Stimulated activated CD8-positive, alpha-beta memory T cell treated with anti-CD3 and anti-CD28 coated beads, Interleukin-4, amount 100 ng/mL, for 1 hour (primary cell): Measurements from ENCODE around the gene ZBTB7C.

Experiments
- DNase-seq, 2 donors: peaks; one replicate each; pipeline ENCODE4 v3.0.0-alpha.2; 2020; ENCODE audit warnings: low read depth in 2 of 2, low spot score in 1 of 2

Gene ZBTB7C

GRCh38 chr18:48072428-48073204 lies 336.6 kb downstream of the ZBTB7C start:
- no peak for DNase-seq

- no peak for DNase-seq
Measured at GRCh38 chr18:48068916-48069445, 340.2 kb downstream of the ZBTB7C start.

- DNase-seq, result no peak
Measured at GRCh38 chr18:48066225-48066652, 342.9 kb downstream of the ZBTB7C start.

GRCh38 chr18:48065601-48065995 lies 343.6 kb downstream of the ZBTB7C start:
- DNase-seq, result no peak

- no peak for DNase-seq
Measured at GRCh38 chr18:48064978-48065600, 344.1 kb downstream of the ZBTB7C start.

- DNase-seq, result no peak
Measured at GRCh38 chr18:48061781-48062570, 347.2 kb downstream of the ZBTB7C start.

- DNase-seq, result no peak
Measured at GRCh38 chr18:48060970-48061369, 348.2 kb downstream of the ZBTB7C start.

GRCh38 chr18:48060346-48060745 lies 348.8 kb downstream of the ZBTB7C start:
- no peak for DNase-seq

- DNase-seq, result no peak
Measured at GRCh38 chr18:48059455-48060010, 349.6 kb downstream of the ZBTB7C start.

- no peak for DNase-seq
Measured at GRCh38 chr18:48058486-48058885, 350.7 kb downstream of the ZBTB7C start.

GRCh38 chr18:48057018-48057417 lies 352.2 kb downstream of the ZBTB7C start:
- no peak for DNase-seq

GRCh38 chr18:48055351-48055750 lies 353.8 kb downstream of the ZBTB7C start:
- no peak for DNase-seq

- no peak for DNase-seq
Measured at GRCh38 chr18:48053881-48054816, 355.0 kb downstream of the ZBTB7C start.

GRCh38 chr18:48052842-48053241 lies 356.3 kb downstream of the ZBTB7C start:
- no peak for DNase-seq

GRCh38 chr18:48051945-48052840 lies 357.0 kb downstream of the ZBTB7C start:
- no peak for DNase-seq

GRCh38 chr18:48050176-48050575 lies 359.0 kb downstream of the ZBTB7C start:
- no peak for DNase-seq

GRCh38 chr18:48049757-48050156 lies 359.4 kb downstream of the ZBTB7C start:
- no peak for DNase-seq

GRCh38 chr18:48048251-48048650 lies 360.9 kb downstream of the ZBTB7C start:
- DNase-seq, result no peak

- no peak for DNase-seq
Measured at GRCh38 chr18:48046843-48047242, 362.3 kb downstream of the ZBTB7C start.
